NOMO-1 treated with dmso at 0.1 percent for 144 hours (cell line): ENCODE results near the gene USP20.
A peak's percentile ranks its signal among the peaks of the same experiment; 100 is the strongest.
"Not testable (repeated sequence)": the region's sequence is repeated elsewhere in the genome, so short reads cannot be mapped to it uniquely, and the experiment has no call there.

Experiments
- DNase-seq: peaks from one replicate; lab custom pipeline; 2025; ENCODE audit not compliant: unreplicated experiment; lab: John Stamatoyannopoulos, UW

USP20 gene

GRCh38 chr9:129835128-129835859, at the start of gene USP20, which contains the start of gene C9orf78:
USP20 (plus strand) TSS chr9:129835458; CDS start chr9:129852556, 17,098 bp downstream.
C9orf78 (minus strand) TSS chr9:129835275; CDS start chr9:129835221, 54 bp downstream.
- peak; percentile 95 for DNase-seq

GRCh38 chr9:129785866-129786265, 49.4 kb upstream of the USP20 start:
- no peak for DNase-seq

GRCh38 chr9:129786481-129786880, 48.8 kb upstream of the USP20 start:
- no peak for DNase-seq

GRCh38 chr9:129794549-129794948, 40.7 kb upstream of the USP20 start:
- DNase-seq: no peak

GRCh38 chr9:129796029-129796428, 39.2 kb upstream of the USP20 start:
- DNase-seq: not testable (repeated sequence)

GRCh38 chr9:129798973-129799372, 36.3 kb upstream of the USP20 start:
- no peak for DNase-seq

- no peak for DNase-seq
These were observed 33.8 kb upstream of the USP20 start for GRCh38 chr9:129801504-129801903.

GRCh38 chr9:129802833-129803675, 32.2 kb upstream of the USP20 start, which contains the start of gene TOR1B:
TOR1B (plus strand) TSS chr9:129803184; CDS start chr9:129803213, 29 bp downstream.
- DNase-seq: peak; percentile 84

- DNase-seq: no peak
These were observed 31.6 kb upstream of the USP20 start for GRCh38 chr9:129803676-129804060.

GRCh38 chr9:129806061-129806460, 29.2 kb upstream of the USP20 start:
- DNase-seq: peak; percentile 28

GRCh38 chr9:129809346-129809745, 25.9 kb upstream of the USP20 start:
- no peak for DNase-seq

GRCh38 chr9:129810116-129810515, 25.1 kb upstream of the USP20 start:
- no peak for DNase-seq

GRCh38 chr9:129810788-129811187, 24.5 kb upstream of the USP20 start:
- no peak for DNase-seq

GRCh38 chr9:129811967-129812363, 23.3 kb upstream of the USP20 start:
- DNase-seq: no peak

- DNase-seq: no peak
These were observed 22.9 kb upstream of the USP20 start for GRCh38 chr9:129812385-129812784.

- no peak for DNase-seq
These were observed 21.6 kb upstream of the USP20 start for GRCh38 chr9:129813661-129814060.

GRCh38 chr9:129814432-129815223, 20.6 kb upstream of the USP20 start:
- DNase-seq: no peak

GRCh38 chr9:129815278-129815677, 20.0 kb upstream of the USP20 start:
- DNase-seq: no peak

GRCh38 chr9:129816501-129817435, 18.5 kb upstream of the USP20 start:
- peak; percentile 79 for DNase-seq

GRCh38 chr9:129822898-129823541, 12.2 kb upstream of the USP20 start:
- DNase-seq: peak; percentile 62
